Measurements from ENCODE around the gene LONRF2. TPM values are rescaled to one million over a fixed set of nuclear protein-coding genes. Genes with fewer than 3 reads are reported as not detected.
A peak's percentile ranks its signal among the peaks of the same experiment; 100 is the strongest.

Gene LONRF2
- total RNA-seq, 1 experiment from 2014 or later, result not detected

DNA sequence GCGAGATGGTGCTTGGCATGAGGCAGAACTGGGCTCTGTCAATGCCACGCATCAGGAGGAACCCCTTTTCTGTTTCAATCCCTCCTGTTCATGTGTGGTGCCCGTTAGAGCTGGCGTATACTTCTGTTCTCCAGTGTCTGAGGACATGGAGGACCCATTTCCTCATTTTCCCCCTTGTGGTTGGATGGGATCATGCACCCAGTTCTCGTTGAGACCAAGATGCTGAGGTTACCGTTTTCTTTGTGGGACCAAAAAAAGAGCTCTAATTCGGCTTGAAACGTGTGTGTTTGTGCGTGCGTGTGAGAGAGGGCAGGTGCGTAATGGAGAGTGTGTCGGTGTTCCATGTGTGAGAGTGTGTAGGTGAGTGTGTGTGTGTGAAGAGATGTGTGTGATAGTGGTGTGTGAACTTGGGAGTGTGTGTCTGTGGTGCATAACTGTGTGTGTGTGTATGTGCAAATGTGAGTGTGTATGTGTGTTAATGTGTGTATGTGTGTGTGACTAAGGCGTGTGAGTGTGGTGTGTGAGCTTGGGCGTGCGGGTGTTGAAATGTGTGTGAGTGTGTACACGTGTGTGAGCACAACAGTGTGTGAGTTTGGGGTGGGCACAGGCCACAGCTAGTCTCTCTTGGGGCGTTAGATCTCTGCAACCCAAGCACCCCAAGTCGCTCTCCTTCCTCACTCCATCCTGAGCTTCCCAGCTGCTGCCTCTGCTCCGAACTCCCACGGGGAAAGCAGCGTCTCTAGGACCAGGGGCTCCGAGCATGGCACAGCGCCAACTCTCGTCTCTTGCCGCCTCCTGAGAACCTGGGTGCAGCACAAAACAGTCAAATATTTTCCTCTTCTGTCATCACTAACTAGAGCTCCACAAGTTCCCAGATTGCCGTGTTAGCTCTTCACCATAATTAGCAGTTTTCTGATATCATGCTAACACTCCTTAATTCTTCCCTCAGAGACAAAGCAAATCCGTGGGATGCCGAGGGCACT is 75.8 kb downstream of the LONRF2 start:
- Histone ChIP-seq H3K36me3 (replicated peaks; ENCODE audit: control insufficient read depth, insufficient read depth, low read length) (no peaks in the 10 kb centered on the region), H3K4me3 (ENCODE audit: insufficient read depth, low read depth, low read length) (no peak overlapping the region), H3K27me3 (ENCODE audit: control insufficient read depth, insufficient read depth, low read length) (no peaks in the 10 kb centered on the region)
- peak; percentile 75 for DNase-seq

- DNase-seq, result no peak
- H3K27me3 ChIP-seq (ENCODE audit: control insufficient read depth, insufficient read depth, low read length), result no peaks in the 10 kb centered on the region
- H3K4me3 ChIP-seq (ENCODE audit: insufficient read depth, low read depth, low read length), result no peak overlapping the region
- no peaks in the 10 kb centered on the region for H3K36me3 ChIP-seq (replicated peaks; ENCODE audit: control insufficient read depth, insufficient read depth, low read length)
Measured at GRCh38 chr2:100245681-100246080, 76.6 kb downstream of the LONRF2 start.

DNA sequence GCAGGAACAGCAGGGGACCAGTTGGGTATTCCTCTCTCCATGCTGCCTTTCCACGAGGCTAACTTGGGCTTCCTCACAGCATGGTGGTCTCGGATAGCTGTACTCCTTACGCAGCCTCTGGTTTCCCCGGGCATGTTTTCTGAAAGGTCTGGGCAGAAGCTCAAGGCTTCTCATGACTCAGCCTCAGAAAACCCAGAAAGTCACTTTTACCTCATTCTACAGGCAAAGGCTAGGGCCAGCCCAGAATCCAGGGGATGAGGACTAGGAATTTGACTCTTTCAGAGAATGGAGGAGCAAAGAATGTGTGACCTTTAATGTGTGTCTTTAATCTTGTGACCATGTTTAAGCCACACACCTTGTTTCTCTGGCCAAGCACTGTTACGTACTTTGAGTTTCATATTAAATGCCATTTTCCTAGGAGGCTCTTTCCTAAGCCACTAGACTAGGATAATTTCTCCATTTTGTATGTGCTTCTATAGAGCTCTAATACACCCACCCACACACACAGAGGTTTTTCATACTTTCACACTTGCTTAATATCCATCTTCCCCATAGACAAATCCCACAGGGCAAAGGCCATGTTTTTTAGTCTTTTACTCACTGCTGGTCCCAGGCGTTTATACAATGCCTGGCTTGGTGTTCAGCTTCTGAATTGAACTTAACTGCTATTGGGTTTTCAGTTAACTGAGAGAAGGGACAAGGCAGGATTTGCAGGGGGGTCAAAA is 77.3 kb downstream of the LONRF2 start:
- Histone ChIP-seq H3K27me3 (ENCODE audit: control insufficient read depth, insufficient read depth, low read length) (no peaks in the 10 kb centered on the region), H3K4me3 (ENCODE audit: insufficient read depth, low read depth, low read length) (no peak overlapping the region), H3K36me3 (replicated peaks; ENCODE audit: control insufficient read depth, insufficient read depth, low read length) (no peaks in the 10 kb centered on the region)
- DNase-seq, result no peak

- DNase-seq, result no peak
- H3K4me3 ChIP-seq (ENCODE audit: insufficient read depth, low read depth, low read length), result no peak overlapping the region
- no peaks in the 10 kb centered on the region for H3K36me3 ChIP-seq (replicated peaks; ENCODE audit: control insufficient read depth, insufficient read depth, low read length)
- H3K27me3 ChIP-seq (ENCODE audit: control insufficient read depth, insufficient read depth, low read length), result no peaks in the 10 kb centered on the region
Measured at GRCh38 chr2:100243631-100244030, 78.7 kb downstream of the LONRF2 start.

DNA sequence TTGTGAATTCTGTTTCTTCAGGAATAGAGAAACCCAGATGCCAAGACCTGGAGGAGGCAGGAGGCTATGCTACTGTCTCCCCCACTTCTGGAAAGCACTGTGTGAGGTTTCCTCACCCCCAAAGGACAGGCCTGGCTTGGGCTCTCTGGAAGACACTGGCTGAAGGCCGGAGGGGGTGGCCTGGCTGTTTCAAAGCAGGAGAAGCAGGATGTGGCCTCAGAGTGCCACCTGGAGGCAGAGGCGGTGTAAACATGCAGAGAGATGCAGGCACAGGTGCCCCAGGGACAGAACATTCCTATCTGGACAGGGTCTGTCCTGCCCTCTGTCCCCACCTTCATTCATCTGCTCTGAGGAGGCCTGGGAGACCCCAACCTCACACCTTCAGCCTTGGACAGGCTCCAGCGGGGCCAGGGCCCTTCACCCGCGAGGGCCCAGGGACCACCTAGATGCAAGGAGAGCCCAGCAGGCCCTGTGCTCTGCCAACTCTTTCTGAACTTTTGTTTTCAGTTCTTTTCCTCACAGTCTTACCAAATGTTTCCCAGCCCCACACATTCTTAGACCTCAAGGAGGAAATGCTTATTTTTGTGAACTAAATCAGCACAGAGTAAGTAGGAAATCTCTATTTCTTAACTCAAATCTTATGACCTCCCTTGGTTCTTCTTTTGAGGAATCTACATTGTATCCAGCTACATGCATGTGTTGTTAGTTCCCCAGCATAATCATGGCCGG is 79.2 kb downstream of the LONRF2 start:
- peak; percentile 89 for DNase-seq
- H3K36me3 ChIP-seq (replicated peaks; ENCODE audit: control insufficient read depth, insufficient read depth, low read length), result no peaks in the 10 kb centered on the region
- no peak overlapping the region for H3K4me3 ChIP-seq (ENCODE audit: insufficient read depth, low read depth, low read length)
- no peaks in the 10 kb centered on the region for H3K27me3 ChIP-seq (ENCODE audit: control insufficient read depth, insufficient read depth, low read length)

- no peaks in the 10 kb centered on the region for H3K36me3 ChIP-seq (replicated peaks; ENCODE audit: control insufficient read depth, insufficient read depth, low read length)
- no peak overlapping the region for H3K4me3 ChIP-seq (ENCODE audit: insufficient read depth, low read depth, low read length)
- DNase-seq, result no peak
- H3K27me3 ChIP-seq (ENCODE audit: control insufficient read depth, insufficient read depth, low read length), result no peaks in the 10 kb centered on the region
Measured at GRCh38 chr2:100242476-100242875, 79.8 kb downstream of the LONRF2 start.

- H3K4me3 ChIP-seq (ENCODE audit: insufficient read depth, low read depth, low read length), result no peak overlapping the region
- DNase-seq, result no peak
- no peaks in the 10 kb centered on the region for H3K27me3 ChIP-seq (ENCODE audit: control insufficient read depth, insufficient read depth, low read length)
- H3K36me3 ChIP-seq (replicated peaks; ENCODE audit: control insufficient read depth, insufficient read depth, low read length), result no peaks in the 10 kb centered on the region
Measured at GRCh38 chr2:100241236-100241635, 81.1 kb downstream of the LONRF2 start.

DNA sequence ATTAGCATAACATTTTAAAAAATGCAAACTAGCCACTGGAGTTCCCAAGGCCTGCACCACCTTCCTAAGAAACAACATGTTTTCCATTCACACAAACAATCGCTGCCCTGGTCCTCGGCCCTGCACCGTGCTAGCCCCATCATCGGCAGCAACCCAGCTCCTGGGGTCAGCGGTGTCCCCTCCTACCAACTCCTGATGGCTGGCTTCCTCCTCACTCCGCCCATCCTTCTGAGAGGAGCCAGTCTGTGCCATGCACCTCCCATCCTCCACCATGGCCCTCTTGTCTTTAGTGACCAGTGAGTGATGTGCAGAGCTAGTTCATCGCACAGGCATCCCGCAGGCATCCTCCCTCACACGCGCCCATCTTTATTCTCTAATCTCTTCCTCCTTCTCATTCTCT is 81.9 kb downstream of the LONRF2 start:
- Histone ChIP-seq H3K27me3 (ENCODE audit: control insufficient read depth, insufficient read depth, low read length) (no peaks in the 10 kb centered on the region), H3K4me3 (ENCODE audit: insufficient read depth, low read depth, low read length) (no peak overlapping the region), H3K36me3 (replicated peaks; ENCODE audit: control insufficient read depth, insufficient read depth, low read length) (no peaks in the 10 kb centered on the region)
- DNase-seq, result no peak

DNA sequence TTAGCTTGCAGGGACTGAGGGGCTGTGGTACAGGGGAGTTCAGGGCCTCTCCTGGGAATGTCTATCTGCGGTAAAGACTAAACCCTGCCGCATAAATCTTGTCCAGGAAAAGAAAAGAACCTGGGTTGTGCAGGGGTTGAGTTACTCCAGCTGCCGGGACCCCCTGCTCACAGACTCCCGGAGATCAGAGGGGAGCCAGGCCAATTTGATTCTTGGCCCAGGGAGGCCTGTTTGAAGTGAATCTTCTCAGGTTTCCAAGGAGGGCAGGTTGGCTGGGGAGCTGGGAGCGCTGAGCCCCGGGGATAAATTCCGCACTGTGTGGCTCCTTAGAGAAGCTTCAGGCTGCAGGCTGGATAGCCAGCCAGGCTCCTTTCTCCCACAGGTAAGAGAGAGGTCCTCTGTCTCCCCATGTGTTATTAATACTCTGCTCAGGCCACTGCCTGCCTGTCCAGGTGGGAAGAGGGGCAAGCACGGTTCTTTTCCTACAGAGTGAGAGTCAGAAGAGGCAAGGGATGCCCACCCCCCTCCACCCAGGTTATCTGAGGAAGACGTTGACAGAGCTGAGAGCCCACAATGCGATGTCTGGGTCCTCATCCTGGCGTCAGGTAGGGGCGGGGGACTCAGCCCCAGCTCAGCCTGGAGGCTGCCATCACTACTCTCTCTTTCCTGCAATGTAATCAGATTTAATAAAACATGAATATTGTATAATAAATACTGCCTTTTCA is 82.7 kb downstream of the LONRF2 start:
- no peaks in the 10 kb centered on the region for H3K36me3 ChIP-seq (replicated peaks; ENCODE audit: control insufficient read depth, insufficient read depth, low read length)
- H3K27me3 ChIP-seq (ENCODE audit: control insufficient read depth, insufficient read depth, low read length), result no peaks in the 10 kb centered on the region
- peak; percentile 42 for DNase-seq
- H3K4me3 ChIP-seq (ENCODE audit: insufficient read depth, low read depth, low read length), result no peak overlapping the region

DNA sequence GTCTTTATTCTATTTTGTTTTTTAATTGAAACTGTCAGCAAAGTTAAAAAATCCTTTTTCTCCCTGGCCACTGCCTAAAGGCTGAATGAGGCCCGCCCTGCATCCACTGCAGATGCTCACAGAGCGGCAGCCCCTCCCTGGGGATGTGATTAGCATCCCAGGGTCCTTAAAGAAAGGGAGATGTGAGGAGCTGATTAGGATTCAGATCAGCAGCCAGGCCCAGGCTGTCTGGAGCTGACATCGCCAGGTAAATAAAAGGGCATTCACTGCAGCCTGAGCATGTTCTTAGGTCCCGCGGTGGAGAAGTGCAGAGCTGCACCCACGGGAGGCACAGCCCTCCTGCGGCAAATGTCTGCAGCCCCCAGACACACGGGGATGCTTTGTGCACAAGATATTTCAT is 83.8 kb downstream of the LONRF2 start:
- H3K36me3 ChIP-seq (replicated peaks; ENCODE audit: control insufficient read depth, insufficient read depth, low read length), result no peaks in the 10 kb centered on the region
- H3K27me3 ChIP-seq (ENCODE audit: control insufficient read depth, insufficient read depth, low read length), result no peaks in the 10 kb centered on the region
- H3K4me3 ChIP-seq (ENCODE audit: insufficient read depth, low read depth, low read length), result no peak overlapping the region
- peak; percentile 67 for DNase-seq

DNA sequence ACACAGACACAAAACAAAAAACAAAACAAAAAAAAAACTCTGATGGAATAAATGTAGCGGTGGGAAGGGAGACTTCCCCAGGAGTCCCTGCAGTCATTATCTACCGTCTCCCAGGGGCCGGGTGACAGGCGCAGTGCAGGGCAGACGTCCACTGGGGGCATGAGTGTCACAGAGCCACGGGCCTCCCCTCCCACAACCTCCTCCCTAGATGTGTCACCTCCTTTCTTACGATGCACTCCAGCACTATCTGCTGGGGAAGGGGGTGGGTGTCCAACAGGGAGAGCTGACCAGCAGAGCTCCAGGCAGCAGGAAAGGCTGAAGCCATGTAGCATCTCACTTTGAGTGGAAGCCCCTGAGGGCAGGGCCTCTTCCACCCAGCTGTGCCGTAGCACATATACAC is 84.5 kb downstream of the LONRF2 start:
- peak; percentile 46 for DNase-seq
- no peaks in the 10 kb centered on the region for H3K36me3 ChIP-seq (replicated peaks; ENCODE audit: control insufficient read depth, insufficient read depth, low read length)
- H3K27me3 ChIP-seq (ENCODE audit: control insufficient read depth, insufficient read depth, low read length), result no peaks in the 10 kb centered on the region
- H3K4me3 ChIP-seq (ENCODE audit: insufficient read depth, low read depth, low read length), result no peak overlapping the region

- no peaks in the 10 kb centered on the region for H3K36me3 ChIP-seq (replicated peaks; ENCODE audit: control insufficient read depth, insufficient read depth, low read length)
- no peaks in the 10 kb centered on the region for H3K27me3 ChIP-seq (ENCODE audit: control insufficient read depth, insufficient read depth, low read length)
- no peak overlapping the region for H3K4me3 ChIP-seq (ENCODE audit: insufficient read depth, low read depth, low read length)
- no peak for DNase-seq
Measured at GRCh38 chr2:100237163-100237562, 85.1 kb downstream of the LONRF2 start.

DNA sequence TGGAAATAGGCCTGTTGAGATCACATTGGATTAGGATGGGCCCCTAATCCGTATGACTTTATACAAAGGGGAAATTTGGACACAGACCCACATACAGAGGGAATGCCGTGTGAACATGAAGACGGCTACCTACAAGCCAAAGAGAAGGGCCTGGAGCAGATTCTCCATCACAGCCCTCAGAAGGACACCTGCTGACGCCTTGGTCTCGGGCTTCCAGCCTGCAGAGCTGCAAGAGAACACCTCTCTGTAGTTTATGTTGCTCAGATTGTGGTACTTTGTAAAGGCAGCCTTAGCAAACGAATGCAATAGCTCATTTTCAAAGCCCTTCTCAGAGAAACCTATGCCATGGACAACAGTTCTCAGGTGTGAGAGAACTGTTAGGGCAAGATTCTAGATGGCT is 86.1 kb downstream of the LONRF2 start:
- no peaks in the 10 kb centered on the region for H3K36me3 ChIP-seq (replicated peaks; ENCODE audit: control insufficient read depth, insufficient read depth, low read length)
- H3K27me3 ChIP-seq (ENCODE audit: control insufficient read depth, insufficient read depth, low read length), result no peaks in the 10 kb centered on the region
- no peak for DNase-seq
- no peak overlapping the region for H3K4me3 ChIP-seq (ENCODE audit: insufficient read depth, low read depth, low read length)

DNA sequence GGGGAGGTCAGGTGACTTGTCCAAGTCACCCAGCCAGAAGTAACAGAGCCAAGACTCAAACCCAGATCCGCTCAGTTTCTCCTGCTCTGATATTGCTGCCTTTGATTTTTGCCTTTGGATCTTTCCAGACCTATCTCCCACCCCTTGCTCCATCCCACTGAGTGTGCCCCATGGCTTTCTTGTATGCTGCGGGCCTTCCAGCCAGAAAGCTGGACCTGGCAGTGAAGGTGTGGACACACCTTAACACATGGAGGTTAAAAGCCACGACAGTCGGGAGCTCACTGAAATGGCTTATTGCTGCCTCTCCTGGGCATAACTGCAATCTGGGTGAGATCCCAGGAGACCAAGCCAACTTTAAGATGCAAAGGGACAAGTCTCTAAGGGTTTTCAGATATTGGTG is 86.7 kb downstream of the LONRF2 start:
- Histone ChIP-seq H3K4me3 (ENCODE audit: insufficient read depth, low read depth, low read length) (no peak overlapping the region), H3K27me3 (ENCODE audit: control insufficient read depth, insufficient read depth, low read length) (no peaks in the 10 kb centered on the region), H3K36me3 (replicated peaks; ENCODE audit: control insufficient read depth, insufficient read depth, low read length) (no peaks in the 10 kb centered on the region)
- DNase-seq, result no peak
